Measurements from ENCODE around the gene CDK8. TPM values are rescaled to one million over a fixed set of nuclear protein-coding genes. Genes with fewer than 3 reads are reported as not detected.
A peak's percentile ranks its signal among the peaks of the same experiment; 100 is the strongest.

Gene CDK8
- total RNA-seq, 1 donor from 2014 or later: 11.1 TPM

DNA sequence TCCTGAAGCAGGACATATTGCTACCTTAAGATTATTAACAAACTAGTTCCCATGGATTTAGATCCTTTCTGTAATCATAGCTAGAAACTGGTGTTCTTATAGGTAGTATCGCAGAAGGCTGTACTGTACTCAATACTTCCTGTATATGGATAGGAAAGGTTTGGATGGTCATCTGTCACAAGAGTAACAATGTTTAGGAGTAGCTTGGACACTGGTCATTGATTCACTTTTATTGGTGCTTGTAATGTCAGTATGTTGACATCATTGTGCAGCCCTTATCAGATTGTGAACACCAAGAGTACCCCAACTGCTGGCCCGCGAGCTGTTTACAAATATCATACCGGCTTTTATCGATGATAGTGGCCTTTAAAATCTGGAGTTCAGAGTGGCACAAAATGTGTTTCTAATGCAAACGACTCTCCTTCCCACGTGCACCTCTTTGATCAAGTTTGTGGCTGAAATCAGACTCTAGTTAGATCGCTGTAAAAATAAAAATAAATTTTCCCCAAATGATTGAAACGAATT, 605 bp upstream of the CDK8 start:
- intact Hi-C loops (cut with micrococcal nuclease): no loop called here
- Histone ChIP-seq H3K36me3 (no peaks in the 10 kb centered on the region), H3K4me3 (peak overlapping the region; percentile 98), H3K9me3 (replicated peaks) (no peaks in the 10 kb centered on the region), H3K27ac (replicated peaks) (peak overlapping the region; percentile 94), H3K27me3 (ENCODE audit: low read depth) (no peaks in the 10 kb centered on the region), H3K4me1 (peaks cover 45% of the 10 kb centered on the region)
- no peak for DNase-seq
- TF ChIP-seq, protein P1, sequence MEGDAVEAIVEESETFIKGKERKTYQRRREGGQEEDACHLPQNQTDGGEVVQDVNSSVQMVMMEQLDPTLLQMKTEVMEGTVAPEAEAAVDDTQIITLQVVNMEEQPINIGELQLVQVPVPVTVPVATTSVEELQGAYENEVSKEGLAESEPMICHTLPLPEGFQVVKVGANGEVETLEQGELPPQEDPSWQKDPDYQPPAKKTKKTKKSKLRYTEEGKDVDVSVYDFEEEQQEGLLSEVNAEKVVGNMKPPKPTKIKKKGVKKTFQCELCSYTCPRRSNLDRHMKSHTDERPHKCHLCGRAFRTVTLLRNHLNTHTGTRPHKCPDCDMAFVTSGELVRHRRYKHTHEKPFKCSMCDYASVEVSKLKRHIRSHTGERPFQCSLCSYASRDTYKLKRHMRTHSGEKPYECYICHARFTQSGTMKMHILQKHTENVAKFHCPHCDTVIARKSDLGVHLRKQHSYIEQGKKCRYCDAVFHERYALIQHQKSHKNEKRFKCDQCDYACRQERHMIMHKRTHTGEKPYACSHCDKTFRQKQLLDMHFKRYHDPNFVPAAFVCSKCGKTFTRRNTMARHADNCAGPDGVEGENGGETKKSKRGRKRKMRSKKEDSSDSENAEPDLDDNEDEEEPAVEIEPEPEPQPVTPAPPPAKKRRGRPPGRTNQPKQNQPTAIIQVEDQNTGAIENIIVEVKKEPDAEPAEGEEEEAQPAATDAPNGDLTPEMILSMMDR (IDR thresholded peaks at IDR 0.05; ENCODE audit: borderline replicate concordance): no peak

DNA sequence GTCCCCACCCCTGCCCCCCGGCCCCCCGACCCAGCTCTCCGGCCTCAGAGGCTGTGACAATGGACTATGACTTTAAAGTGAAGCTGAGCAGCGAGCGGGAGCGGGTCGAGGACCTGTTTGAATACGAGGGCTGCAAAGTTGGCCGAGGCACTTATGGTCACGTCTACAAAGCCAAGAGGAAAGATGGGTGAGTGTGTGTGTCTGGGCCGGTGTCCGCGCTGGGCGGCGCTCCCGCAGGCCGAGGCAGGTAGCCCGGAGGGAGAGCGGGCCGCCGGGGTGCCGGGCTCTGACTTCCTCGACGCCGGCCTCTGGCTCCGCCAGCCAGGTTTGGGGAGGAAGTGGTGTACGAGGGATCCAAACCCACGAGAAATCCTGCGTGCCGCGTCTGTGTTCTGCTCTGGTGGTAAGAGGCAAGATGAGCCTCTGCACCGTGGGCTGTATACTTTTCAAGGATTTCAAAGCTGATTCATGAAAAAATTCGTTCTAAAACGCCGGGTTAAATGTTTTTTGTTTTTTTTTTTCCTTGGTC, 718 bp downstream of the CDK8 start:
- peaks cover 54% of the 10 kb centered on the region for H3K4me1 ChIP-seq
- peak; percentile 46 for DNase-seq
- H3K27me3 ChIP-seq (ENCODE audit: low read depth): no peaks in the 10 kb centered on the region
- H3K27ac ChIP-seq (replicated peaks): peak overlapping the region; percentile 94
- H3K4me3 ChIP-seq: peak overlapping the region; percentile 98
- intact Hi-C loops (cut with micrococcal nuclease): no loop called here
- no peaks in the 10 kb centered on the region for H3K9me3 ChIP-seq (replicated peaks)
- no peaks in the 10 kb centered on the region for H3K36me3 ChIP-seq
- TF ChIP-seq, protein P1 (IDR thresholded peaks at IDR 0.05; ENCODE audit: borderline replicate concordance): no peak

DNA sequence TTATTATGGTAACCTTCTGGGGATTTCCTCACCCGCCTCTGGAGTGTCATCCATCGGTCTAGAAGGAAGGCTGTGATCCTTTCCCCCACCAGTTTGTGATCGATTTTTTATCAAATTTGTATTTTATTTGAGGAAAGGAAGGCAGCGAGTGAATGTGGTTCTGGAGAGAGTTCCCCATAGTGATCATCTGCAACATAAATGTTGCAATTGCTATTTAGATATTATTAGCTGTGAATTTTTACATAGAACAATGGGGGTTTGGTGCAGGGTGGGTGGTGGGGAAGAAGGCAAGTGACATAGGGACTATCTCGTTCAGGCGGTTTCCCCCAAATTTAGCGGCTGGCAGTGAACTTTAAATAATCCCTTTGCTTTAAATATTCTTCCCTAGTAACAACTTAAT, 1.2 kb downstream of the CDK8 start:
- intact Hi-C loops (cut with micrococcal nuclease): no loop called here
- Histone ChIP-seq H3K4me1 (peaks cover 54% of the 10 kb centered on the region), H3K4me3 (peak overlapping the region; percentile 98), H3K36me3 (no peaks in the 10 kb centered on the region), H3K27me3 (ENCODE audit: low read depth) (no peaks in the 10 kb centered on the region), H3K27ac (replicated peaks) (peak overlapping the region; percentile 94), H3K9me3 (replicated peaks) (no peaks in the 10 kb centered on the region)
- TF ChIP-seq, protein P1 (IDR thresholded peaks at IDR 0.05; ENCODE audit: borderline replicate concordance): no peak
- no peak for DNase-seq

DNA sequence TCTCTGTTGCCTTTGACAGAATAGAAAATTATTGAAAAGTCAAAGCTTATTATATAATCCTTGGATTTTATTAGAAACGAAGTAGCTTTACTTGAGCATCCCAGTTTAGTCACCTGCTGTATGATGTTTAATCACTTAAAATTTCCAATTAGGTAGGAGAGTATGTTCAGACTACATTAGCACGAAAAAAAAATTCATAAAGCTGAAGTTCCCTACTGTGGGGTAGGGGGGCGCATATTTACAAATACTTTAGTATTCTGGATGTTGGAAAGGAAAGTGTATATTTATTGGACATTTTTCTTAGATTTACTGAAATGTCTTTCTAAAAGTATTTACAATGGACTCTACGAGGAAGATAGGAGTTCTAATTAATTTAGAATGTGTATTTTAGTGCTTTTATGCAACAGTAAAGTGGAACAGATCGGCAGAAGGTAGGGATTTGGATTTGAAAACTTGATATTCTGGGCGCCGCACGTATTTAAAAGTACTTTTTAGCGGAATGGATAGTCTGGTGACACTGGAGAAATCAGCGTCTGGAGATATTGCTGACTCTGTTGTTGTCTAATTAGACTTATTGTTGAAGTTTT, 1.9 kb downstream of the CDK8 start:
- Histone ChIP-seq H3K9me3 (replicated peaks) (no peaks in the 10 kb centered on the region), H3K36me3 (no peaks in the 10 kb centered on the region), H3K4me1 (peaks cover 54% of the 10 kb centered on the region), H3K4me3 (peak overlapping the region; percentile 98), H3K27ac (replicated peaks) (peak overlapping the region; percentile 94), H3K27me3 (ENCODE audit: low read depth) (no peaks in the 10 kb centered on the region)
- no peak for DNase-seq
- TF ChIP-seq, protein P1 (IDR thresholded peaks at IDR 0.05; ENCODE audit: borderline replicate concordance): peak; percentile 37
- intact Hi-C loops (cut with micrococcal nuclease): no loop called here

DNA sequence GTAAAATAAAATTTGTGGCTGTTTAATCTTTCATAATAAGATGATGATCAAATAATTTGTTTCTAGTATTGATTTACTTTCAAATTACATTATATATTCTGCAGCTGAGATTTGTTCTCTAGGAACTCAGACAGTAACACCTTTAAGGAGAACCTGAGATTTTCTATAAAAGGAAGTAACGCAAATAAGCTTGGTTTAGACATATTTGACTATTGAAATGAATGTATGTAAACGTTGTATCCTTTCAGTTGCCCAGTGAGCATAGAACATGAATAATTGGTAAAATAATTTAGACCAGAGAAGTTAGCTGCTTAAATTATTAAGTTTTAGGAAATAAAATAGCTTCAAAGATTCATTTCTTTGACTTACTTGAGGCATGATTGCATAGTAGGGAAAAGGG, 3.1 kb downstream of the CDK8 start:
- peak overlapping the region; percentile 98 for H3K4me3 ChIP-seq
- H3K9me3 ChIP-seq (replicated peaks): no peaks in the 10 kb centered on the region
- peaks cover 61% of the 10 kb centered on the region for H3K4me1 ChIP-seq
- TF ChIP-seq, protein P1 (IDR thresholded peaks at IDR 0.05; ENCODE audit: borderline replicate concordance): no peak
- no peak for DNase-seq
- H3K36me3 ChIP-seq: no peaks in the 10 kb centered on the region
- no peak overlapping the region for H3K27ac ChIP-seq (replicated peaks)
- no peaks in the 10 kb centered on the region for H3K27me3 ChIP-seq (ENCODE audit: low read depth)
- intact Hi-C loops (cut with micrococcal nuclease): no loop called here

Data from left ventricle myocardium inferior (tissue), 1 donor.